Stimulated activated memory B cell treated with anti-CD40 and anti-IgM and Interleukin-4, amounts not matched to agents 10 μg/mL and 1 μg/mL and 100 μg/mL, for 72 hours (primary cell): ENCODE data around the gene RMDN3.

ENCODE experiments used
- ATAC-seq: fragments of 150-1000 bp; cut with Tn5 transposase; 2 replicates; pipeline ENCODE4 v1.10.0; 2021
- H3K27ac Mint-ChIP-seq: one replicate; pipeline ENCODE4 v1.8.0; 2022; ENCODE audit warnings: mild to moderate bottlenecking, mixed read lengths
- H3K27me3 Mint-ChIP-seq: one replicate; pipeline ENCODE4 v1.8.0; 2022; ENCODE audit warnings: mixed read lengths
- H3K36me3 Mint-ChIP-seq: one replicate; pipeline ENCODE4 v1.8.0; 2022; ENCODE audit warnings: mixed read lengths
- H3K4me1 Mint-ChIP-seq: one replicate; pipeline ENCODE4 v1.8.0; 2022; ENCODE audit warnings: mixed read lengths
- H3K4me3 Mint-ChIP-seq: one replicate; pipeline ENCODE4 v1.8.0; 2022; ENCODE audit warnings: mild to moderate bottlenecking, moderate library complexity, mixed read lengths
- H3K9me3 Mint-ChIP-seq: one replicate; pipeline ENCODE4 v1.8.0; 2022; ENCODE audit warnings: mixed read lengths

RMDN3 gene

DNA sequence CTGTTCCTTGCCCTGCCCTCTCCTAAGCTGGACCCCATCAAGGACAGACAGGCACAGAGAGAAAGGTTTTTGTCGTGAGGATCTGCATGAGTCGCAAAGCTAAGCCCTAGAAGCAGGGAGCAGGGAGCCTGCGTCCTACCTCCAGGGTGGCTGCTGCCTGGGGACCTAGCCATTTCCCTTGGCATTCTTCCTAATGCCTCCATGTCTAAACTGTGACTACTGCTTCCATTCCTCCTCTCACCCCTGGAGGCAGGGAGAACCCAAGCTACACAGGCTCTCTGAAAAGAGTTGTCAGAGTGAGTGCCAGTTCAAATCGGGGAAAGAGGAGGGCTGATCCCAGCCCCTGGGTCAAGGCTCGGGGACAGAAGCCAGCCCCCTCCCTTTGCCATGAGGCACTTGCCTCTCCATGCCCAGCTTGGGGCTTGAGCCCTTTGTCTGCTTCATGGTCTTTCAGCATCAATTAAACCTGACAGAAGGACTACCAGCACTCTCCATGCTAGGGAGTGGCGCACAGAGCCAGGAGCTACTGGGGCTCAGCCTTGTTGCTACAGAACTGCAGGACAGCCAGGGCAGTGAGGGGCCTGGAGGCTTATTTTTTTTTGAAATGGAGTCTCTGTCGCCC, 11.3 kb upstream of the RMDN3 start:
- H3K36me3 Mint-ChIP-seq, result peaks cover 6% of the 10 kb centered on the region
- ATAC-seq, result no peak
- H3K27me3 Mint-ChIP-seq, result no peaks in the 10 kb centered on the region
- no peak overlapping the region for H3K4me3 Mint-ChIP-seq
- H3K4me1 Mint-ChIP-seq, result peaks cover 71% of the 10 kb centered on the region
- H3K9me3 Mint-ChIP-seq, result no peaks in the 10 kb centered on the region
- no peak overlapping the region for H3K27ac Mint-ChIP-seq

DNA sequence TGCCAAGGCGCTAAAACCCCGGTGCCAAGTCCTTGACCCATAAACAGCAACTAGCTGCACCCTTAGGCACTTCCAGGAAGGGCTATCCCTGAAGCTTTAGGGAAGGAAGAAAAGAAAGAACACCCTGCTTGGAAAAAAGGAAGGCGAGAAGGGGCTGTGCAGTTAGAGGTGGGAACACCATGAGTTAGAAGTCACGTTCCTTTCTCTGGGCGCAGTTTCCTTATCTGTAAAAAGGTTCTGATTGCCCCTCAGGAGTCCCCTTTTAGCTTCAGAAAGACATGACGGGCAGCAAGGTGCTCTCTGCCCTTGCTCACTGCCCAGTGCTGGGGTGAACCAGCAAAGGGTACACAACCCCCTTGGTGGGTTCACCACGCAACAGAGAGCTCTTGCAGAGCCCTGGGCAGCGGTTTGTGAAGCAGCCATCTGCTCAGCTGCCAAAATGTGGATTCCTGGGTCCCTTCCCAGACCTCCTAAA, 9.6 kb upstream of the RMDN3 start:
- Mint-ChIP-seq H3K9me3 (no peaks in the 10 kb centered on the region), H3K27me3 (no peaks in the 10 kb centered on the region), H3K27ac (peak overlapping the region; percentile 74), H3K4me1 (peaks cover 55% of the 10 kb centered on the region), H3K36me3 (no peaks in the 10 kb centered on the region), H3K4me3 (peak overlapping the region; percentile 86)
- no peak for ATAC-seq

DNA sequence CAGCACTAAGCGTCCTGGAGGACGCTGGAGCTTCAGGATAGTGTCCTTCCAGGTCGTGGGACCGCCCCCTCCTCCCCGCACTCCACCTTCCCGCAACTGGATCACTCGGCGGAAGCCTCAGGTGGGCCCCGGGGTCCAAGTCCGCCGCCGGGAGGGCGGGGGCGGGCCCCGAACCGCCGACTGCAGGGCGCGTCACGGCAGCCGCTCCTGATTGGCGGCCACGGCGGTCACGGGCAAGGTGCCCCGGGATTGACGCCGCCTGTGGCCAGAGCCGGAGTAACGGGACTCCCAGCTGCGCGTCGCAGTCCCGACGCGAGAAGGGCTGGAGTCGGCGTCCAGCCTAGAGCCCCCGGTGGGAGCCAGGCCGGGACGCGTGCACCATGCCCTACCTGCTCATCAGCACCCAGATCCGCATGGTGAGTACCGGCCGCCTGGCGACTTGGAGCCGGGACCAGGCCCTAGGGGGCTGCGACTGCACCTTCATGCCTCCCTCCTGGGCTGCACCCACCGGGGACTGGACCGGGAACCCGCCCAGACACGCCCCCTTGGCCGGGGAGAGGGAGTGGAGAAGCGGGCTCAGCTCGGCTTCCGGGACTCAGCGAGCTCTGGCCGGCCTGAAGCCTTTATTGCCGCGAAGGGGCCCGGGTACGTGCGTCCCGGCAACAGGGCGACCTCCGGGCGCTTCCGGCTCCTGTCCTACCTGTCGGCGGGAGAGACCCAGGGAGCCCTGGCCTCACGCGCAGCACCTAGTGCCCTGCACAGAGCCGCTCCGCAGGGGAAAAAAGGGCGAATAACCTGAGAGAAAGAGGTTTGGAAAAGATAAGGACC, 9.0 kb upstream of the RMDN3 start, which contains the start of gene GCHFR:
Gene GCHFR (plus strand): TSS at position 268 of the 828 bp plus-strand sequence. CDS start 113 bp downstream, at position 381.
- Mint-ChIP-seq H3K4me1 (peaks cover 48% of the 10 kb centered on the region), H3K36me3 (no peaks in the 10 kb centered on the region), H3K27me3 (no peaks in the 10 kb centered on the region), H3K27ac (peak within 1 kb of the TSS; percentile 74), H3K9me3 (no peaks in the 10 kb centered on the region), H3K4me3 (peak within 1 kb of the TSS; percentile 86)
- peak; percentile 79 for ATAC-seq

- H3K4me1 Mint-ChIP-seq, result peaks cover 40% of the 10 kb centered on the region
- peak overlapping the region; percentile 74 for H3K27ac Mint-ChIP-seq
- H3K27me3 Mint-ChIP-seq, result no peaks in the 10 kb centered on the region
- no peaks in the 10 kb centered on the region for H3K9me3 Mint-ChIP-seq
- H3K36me3 Mint-ChIP-seq, result no peaks in the 10 kb centered on the region
- ATAC-seq, result peak; percentile 28
- H3K4me3 Mint-ChIP-seq, result peak overlapping the region; percentile 86
Measured at GRCh38 chr15:40762919-40763800, 8.1 kb upstream of the RMDN3 start.

GRCh38 chr15:40759961-40760360, 4.9 kb upstream of the RMDN3 start:
- H3K27ac Mint-ChIP-seq, result no peak overlapping the region
- H3K36me3 Mint-ChIP-seq, result no peaks in the 10 kb centered on the region
- H3K9me3 Mint-ChIP-seq, result no peaks in the 10 kb centered on the region
- H3K27me3 Mint-ChIP-seq, result no peaks in the 10 kb centered on the region
- H3K4me3 Mint-ChIP-seq, result no peak overlapping the region
- H3K4me1 Mint-ChIP-seq, result peaks cover 33% of the 10 kb centered on the region
- no peak for ATAC-seq

GRCh38 chr15:40756938-40757337, 1.9 kb upstream of the RMDN3 start:
- Mint-ChIP-seq H3K27me3 (no peaks in the 10 kb centered on the region), H3K4me3 (peak overlapping the region; percentile 27), H3K4me1 (peaks cover 35% of the 10 kb centered on the region), H3K9me3 (no peaks in the 10 kb centered on the region), H3K36me3 (peaks cover 9% of the 10 kb centered on the region), H3K27ac (no peak overlapping the region)
- ATAC-seq, result no peak

DNA sequence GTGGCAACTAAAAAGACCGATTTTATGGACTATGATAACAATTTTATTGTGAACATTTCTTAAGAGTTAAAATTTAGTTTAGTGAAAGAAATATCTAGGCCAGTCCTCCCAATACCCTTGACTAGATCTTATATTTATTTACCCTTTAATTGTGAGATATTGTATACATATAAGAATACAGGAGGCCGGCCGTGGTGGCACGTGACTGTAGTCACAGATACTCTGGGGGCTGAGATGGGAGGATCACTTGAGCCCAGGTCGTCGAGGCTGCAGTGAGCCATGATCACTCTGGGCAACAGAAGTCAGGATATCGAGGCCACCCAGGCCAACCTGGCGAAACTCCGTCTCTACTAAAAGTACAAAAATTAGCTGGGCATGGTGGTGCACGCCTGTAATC, 756 bp upstream of the RMDN3 start:
- peak overlapping the region; percentile 99 for H3K27ac Mint-ChIP-seq
- H3K4me3 Mint-ChIP-seq, result peak overlapping the region; percentile 97
- peaks cover 35% of the 10 kb centered on the region for H3K4me1 Mint-ChIP-seq
- no peaks in the 10 kb centered on the region for H3K9me3 Mint-ChIP-seq
- H3K27me3 Mint-ChIP-seq, result no peaks in the 10 kb centered on the region
- H3K36me3 Mint-ChIP-seq, result peaks cover 20% of the 10 kb centered on the region
- no peak for ATAC-seq

- no peaks in the 10 kb centered on the region for H3K9me3 Mint-ChIP-seq
- H3K36me3 Mint-ChIP-seq, result peaks cover 27% of the 10 kb centered on the region
- peak overlapping the region; percentile 99 for H3K27ac Mint-ChIP-seq
- peak; percentile 24 for ATAC-seq
- peaks cover 35% of the 10 kb centered on the region for H3K4me1 Mint-ChIP-seq
- no peaks in the 10 kb centered on the region for H3K27me3 Mint-ChIP-seq
- peak overlapping the region; percentile 97 for H3K4me3 Mint-ChIP-seq
Measured at GRCh38 chr15:40754574-40754882, 526 bp downstream of the RMDN3 start.

- H3K4me1 Mint-ChIP-seq, result peaks cover 35% of the 10 kb centered on the region
- H3K4me3 Mint-ChIP-seq, result no peak overlapping the region
- no peak overlapping the region for H3K27ac Mint-ChIP-seq
- no peaks in the 10 kb centered on the region for H3K27me3 Mint-ChIP-seq
- peaks cover 39% of the 10 kb centered on the region for H3K36me3 Mint-ChIP-seq
- no peaks in the 10 kb centered on the region for H3K9me3 Mint-ChIP-seq
- ATAC-seq, result no peak
Measured at GRCh38 chr15:40751745-40752144, 3.3 kb downstream of the RMDN3 start.

GRCh38 chr15:40750885-40751284, 4.2 kb downstream of the RMDN3 start:
- H3K9me3 Mint-ChIP-seq, result no peaks in the 10 kb centered on the region
- H3K27ac Mint-ChIP-seq, result no peak overlapping the region
- no peak overlapping the region for H3K4me3 Mint-ChIP-seq
- H3K4me1 Mint-ChIP-seq, result peaks cover 35% of the 10 kb centered on the region
- no peaks in the 10 kb centered on the region for H3K27me3 Mint-ChIP-seq
- H3K36me3 Mint-ChIP-seq, result peaks cover 39% of the 10 kb centered on the region
- ATAC-seq, result no peak

- peaks cover 39% of the 10 kb centered on the region for H3K36me3 Mint-ChIP-seq
- no peaks in the 10 kb centered on the region for H3K9me3 Mint-ChIP-seq
- H3K4me3 Mint-ChIP-seq, result no peak overlapping the region
- no peak for ATAC-seq
- no peaks in the 10 kb centered on the region for H3K27me3 Mint-ChIP-seq
- peaks cover 21% of the 10 kb centered on the region for H3K4me1 Mint-ChIP-seq
- H3K27ac Mint-ChIP-seq, result no peak overlapping the region
Measured at GRCh38 chr15:40749151-40749630, 5.9 kb downstream of the RMDN3 start.

GRCh38 chr15:40747685-40748631, 7.1 kb downstream of the RMDN3 start:
- no peak overlapping the region for H3K27ac Mint-ChIP-seq
- H3K4me3 Mint-ChIP-seq, result no peak overlapping the region
- H3K9me3 Mint-ChIP-seq, result no peaks in the 10 kb centered on the region
- H3K36me3 Mint-ChIP-seq, result peaks cover 39% of the 10 kb centered on the region
- no peaks in the 10 kb centered on the region for H3K27me3 Mint-ChIP-seq
- peaks cover 9% of the 10 kb centered on the region for H3K4me1 Mint-ChIP-seq
- no peak for ATAC-seq

DNA sequence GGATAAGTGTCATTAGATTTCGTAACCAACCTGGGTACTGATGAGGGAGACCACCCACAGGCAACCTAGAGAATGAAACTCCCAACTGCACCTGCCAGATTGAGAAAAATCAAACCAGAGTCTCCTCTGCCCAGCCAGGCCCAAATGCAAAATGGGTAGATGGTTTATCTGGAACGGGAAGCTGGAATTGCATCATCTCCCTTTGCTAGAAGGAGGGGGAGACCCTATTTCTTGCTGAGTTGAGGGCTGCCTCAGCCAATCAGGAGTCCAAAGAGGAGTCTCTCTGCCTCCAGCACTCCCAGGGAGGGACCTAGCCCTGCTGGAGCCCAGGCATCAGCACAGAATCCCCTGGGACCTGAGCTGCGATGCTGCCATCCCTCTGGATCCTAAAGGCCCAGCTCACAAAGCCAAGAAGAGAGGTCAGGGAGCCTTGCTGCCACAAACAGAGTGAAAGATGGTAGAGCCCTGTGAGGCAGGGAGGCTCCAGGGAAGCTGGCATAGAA, 8.1 kb downstream of the RMDN3 start:
- peaks cover 37% of the 10 kb centered on the region for H3K36me3 Mint-ChIP-seq
- H3K4me3 Mint-ChIP-seq, result no peak overlapping the region
- no peaks in the 10 kb centered on the region for H3K4me1 Mint-ChIP-seq

GRCh38 chr15:40744815-40745152, 10.3 kb downstream of the RMDN3 start:
- H3K27ac Mint-ChIP-seq, result no peak overlapping the region
- H3K27me3 Mint-ChIP-seq, result no peaks in the 10 kb centered on the region
- no peaks in the 10 kb centered on the region for H3K9me3 Mint-ChIP-seq
- H3K4me1 Mint-ChIP-seq, result no peaks in the 10 kb centered on the region
- peaks cover 21% of the 10 kb centered on the region for H3K36me3 Mint-ChIP-seq
- H3K4me3 Mint-ChIP-seq, result no peak overlapping the region
- ATAC-seq, result no peak

More for the DNA sequence above, 8.1 kb downstream of the RMDN3 start:
- H3K27ac Mint-ChIP-seq, result no peak overlapping the region
- no peaks in the 10 kb centered on the region for H3K9me3 Mint-ChIP-seq
- no peak for ATAC-seq
- H3K27me3 Mint-ChIP-seq, result no peaks in the 10 kb centered on the region
